GM19238 (cell line): ENCODE measurements around the gene PCDHB5.
"Not testable (repeated sequence)": the region's sequence is repeated elsewhere in the genome, so short reads cannot be mapped to it uniquely, and the experiment has no call there.

Experiments
- DNase-seq: peaks from one replicate; pipeline ENCODE4 v3.0.0; 2011; ENCODE audit warnings: low spot score; ENCODE audit not compliant: insufficient read length

The PCDHB5 gene

DNA sequence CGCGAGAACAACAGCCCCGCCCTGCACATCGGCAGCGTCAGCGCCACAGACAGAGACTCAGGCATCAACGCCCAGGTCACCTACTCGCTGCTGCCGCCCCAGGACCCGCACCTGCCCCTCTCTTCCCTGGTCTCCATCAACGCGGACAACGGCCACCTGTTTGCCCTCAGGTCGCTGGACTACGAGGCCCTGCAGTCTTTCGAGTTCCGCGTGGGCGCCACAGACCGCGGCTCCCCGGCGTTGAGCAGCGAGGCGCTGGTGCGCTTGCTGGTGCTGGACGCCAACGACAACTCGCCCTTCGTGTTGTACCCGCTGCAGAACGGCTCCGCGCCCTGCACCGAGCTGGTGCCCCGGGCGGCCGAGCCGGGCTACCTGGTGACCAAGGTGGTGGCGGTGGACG is 16.6 kb downstream of the PCDHB5 start:
- DNase-seq, result not testable (repeated sequence)

DNA sequence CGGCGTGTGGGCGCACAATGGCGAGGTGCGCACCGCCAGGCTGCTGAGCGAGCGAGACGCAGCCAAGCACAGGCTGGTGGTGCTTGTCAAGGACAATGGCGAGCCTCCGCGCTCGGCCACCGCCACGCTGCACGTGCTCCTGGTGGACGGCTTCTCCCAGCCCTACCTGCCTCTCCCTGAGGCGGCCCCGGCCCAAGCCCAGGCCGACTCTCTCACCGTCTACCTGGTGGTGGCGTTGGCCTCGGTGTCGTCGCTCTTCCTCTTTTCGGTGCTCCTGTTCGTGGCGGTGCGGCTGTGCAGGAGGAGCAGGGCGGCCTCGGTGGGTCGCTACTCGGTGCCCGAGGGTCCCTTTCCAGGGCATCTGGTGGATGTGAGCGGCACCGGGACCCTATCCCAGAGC is 17.1 kb downstream of the PCDHB5 start:
- not testable (repeated sequence) for DNase-seq

DNA sequence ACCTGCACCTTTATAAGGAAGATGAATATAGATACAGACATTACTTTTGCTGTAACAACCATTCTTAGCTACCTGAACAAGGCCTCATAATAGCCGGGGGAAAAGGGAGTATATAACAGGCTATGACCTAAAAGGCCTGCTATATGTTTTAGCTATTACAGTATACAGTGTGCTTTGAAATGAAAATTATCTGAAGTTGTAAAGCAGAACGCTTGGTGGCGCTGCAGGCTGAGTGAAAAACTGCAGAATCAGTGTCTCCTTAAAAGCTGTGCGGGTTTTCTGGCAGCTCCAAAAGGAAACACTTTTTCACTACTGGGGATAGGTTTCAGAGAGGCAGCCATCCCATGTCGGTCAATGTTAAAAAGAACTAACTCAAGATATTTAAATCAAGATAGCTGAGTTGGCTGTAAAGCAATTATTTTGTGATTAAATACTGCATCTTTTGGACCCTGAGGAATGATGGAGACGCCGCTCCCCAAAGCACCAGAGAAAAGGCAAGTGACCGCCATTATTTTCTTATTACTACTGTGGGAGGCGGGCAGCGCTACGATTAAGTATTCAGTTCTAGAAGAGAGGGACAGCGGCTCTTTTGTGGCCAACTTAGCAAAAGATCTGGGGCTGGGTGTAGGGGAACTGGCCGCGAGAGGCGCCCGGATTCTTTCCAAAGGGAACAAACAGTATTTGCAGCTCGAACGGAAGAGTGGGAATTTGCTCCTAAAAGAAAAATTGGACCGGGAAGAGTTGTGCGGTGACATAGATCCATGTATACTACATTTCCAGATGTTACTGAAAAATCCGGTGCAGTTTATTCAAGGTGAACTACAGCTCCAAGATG is 20.8 kb downstream of the PCDHB5 start:
- no peak for DNase-seq

DNA sequence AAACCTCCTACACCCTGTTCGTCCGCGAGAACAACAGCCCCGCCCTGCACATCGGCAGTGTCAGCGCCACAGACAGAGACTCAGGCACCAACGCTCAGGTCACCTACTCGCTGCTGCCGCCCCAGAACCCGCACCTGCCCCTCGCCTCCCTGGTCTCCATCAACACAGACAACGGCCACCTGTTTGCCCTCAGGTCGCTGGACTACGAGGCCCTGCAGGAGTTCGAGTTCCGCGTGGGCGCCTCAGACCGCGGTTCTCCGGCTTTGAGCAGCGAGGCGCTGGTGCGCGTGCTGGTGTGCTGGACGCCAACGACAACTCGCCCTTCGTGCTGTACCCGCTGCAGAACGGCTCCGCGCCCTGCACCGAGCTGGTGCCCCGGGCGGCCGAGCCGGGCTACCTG is 22.4 kb downstream of the PCDHB5 start:
- not testable (repeated sequence) for DNase-seq

DNA sequence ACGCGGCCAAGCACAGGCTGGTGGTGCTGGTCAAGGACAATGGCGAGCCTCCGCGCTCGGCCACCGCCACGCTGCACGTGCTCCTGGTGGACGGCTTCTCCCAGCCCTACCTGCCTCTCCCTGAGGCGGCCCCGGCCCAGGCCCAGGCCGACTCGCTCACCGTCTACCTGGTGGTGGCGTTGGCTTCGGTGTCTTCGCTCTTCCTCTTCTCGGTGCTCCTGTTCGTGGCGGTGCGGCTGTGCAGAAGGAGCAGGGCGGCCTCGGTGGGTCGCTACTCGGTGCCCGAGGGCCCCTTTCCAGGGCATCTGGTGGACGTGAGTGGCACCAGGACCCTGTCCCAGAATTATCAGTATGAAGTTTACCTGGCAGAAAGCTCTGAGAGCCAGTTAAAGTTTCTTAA is 22.9 kb downstream of the PCDHB5 start:
- DNase-seq, result not testable (repeated sequence)

DNA sequence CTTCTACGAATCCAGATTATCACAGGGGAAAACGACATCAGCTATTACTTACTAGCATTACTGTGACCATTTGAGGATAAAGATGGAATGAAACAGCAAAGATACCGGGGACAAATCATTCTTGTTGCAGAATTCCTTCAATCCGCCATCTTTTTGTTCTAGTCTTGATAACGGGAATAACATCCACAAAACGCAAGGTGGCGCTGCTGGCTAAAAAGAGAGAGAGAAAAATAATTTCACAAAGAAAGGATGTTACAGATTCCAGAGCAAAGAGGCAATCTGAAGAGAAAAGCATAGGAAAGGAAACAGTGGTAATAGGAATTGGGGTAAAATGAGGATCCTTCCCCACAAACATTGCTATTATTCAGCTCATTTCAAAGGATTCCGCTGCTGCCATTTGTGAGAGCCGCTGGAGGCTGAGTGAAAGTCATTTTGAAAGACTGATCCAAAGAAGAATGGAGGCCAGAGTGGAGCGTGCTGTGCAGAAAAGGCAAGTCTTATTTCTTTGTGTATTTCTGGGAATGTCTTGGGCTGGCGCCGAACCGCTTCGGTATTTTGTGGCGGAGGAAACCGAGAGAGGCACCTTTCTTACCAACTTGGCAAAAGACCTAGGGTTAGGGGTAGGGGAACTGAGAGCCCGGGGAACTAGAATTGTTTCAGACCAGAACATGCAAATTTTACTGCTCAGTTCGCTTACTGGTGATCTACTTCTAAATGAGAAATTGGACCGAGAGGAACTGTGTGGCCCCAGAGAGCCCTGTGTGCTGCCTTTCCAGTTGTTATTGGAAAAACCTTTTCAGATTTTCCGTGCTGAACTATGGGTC is 37.6 kb downstream of the PCDHB5 start, which contains the start of gene PCDHB7:
Gene PCDHB7, plus strand, starts transcription at position 264 of the 824 bp plus-strand sequence. Its CDS starts 192 bp downstream, at position 456.
- DNase-seq, result no peak

DNA sequence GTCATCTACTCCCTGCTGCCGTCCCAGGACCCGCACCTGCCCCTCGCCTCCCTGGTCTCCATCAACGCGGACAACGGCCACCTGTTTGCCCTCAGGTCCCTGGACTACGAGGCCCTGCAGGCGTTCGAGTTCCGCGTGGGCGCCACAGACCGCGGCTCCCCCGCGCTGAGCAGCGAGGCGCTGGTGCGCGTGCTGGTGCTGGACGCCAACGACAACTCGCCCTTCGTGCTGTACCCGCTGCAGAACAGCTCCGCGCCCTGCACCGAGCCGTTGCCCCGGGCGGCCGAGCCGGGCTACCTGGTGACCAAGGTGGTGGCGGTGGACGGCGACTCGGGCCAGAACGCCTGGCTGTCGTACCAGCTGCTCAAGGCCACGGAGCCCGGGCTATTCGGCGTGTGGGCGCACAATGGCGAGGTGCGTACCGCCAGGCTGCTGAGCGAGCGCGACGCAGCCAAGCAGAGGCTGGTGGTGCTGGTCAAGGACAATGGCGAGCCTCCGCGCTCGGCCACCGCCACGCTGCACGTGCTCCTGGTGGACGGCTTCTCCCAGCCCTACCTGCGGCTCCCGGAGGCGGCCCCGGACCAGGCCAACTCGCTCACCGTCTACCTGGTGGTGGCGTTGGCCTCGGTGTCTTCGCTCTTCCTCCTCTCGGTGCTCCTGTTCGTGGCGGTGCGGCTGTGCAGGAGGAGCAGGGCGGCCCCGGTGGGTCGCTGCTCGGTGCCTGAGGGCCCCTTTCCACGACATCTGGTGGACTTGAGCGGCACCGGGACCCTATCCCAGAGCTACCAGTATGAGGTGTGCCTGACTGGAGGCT is 39.5 kb downstream of the PCDHB5 start:
- DNase-seq, result not testable (repeated sequence)

DNA sequence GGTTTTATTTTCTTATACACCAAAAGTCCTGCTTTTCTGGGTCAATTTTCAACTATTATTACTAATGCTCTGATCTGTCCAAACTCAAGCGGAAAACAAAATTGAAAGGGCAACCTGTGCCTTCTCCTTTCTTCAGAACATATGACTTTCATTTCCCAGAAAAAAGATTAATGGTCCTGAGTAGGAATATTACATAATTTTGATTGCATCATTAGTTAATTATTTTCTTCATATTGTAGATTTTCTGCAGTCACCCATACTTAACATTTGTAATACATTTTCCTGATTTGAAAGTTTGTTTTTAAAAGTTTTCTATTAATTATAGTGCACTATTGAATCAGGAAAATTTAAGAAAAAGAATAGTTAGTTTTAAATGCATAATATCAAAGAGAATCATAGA is 40.9 kb downstream of the PCDHB5 start:
- DNase-seq, result no peak

DNA sequence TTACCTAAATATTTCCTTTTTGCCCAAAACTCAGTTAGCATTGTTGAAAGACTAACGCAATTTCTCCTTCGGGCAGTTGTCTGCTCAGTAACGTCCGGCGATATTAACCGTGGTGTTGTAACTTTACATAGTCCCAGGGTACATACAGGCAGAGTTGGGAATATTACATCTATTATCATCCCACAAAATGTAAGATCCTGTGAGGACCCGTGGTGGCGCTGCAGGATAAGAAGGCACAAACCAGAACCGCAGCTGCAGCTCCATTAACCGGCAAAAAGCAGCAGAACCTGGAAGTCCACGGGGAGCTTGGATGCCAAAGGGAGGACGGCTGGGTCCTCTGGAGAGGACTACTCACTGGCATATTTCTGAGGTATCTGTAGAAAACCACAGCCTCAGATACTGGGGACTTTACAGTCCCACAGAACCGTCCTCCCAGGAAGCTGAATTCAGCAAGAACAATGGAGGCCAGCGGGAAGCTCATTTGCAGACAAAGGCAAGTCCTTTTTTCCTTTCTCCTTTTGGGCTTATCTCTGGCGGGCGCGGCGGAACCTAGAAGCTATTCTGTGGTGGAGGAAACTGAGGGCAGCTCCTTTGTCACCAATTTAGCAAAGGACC is 42.7 kb downstream of the PCDHB5 start, which contains the start of gene PCDHB8:
Gene PCDHB8, plus strand, starts transcription at position 214 of the 615 bp plus-strand sequence. Its CDS starts 245 bp downstream, at position 459.
- DNase-seq, result not testable (repeated sequence)

DNA sequence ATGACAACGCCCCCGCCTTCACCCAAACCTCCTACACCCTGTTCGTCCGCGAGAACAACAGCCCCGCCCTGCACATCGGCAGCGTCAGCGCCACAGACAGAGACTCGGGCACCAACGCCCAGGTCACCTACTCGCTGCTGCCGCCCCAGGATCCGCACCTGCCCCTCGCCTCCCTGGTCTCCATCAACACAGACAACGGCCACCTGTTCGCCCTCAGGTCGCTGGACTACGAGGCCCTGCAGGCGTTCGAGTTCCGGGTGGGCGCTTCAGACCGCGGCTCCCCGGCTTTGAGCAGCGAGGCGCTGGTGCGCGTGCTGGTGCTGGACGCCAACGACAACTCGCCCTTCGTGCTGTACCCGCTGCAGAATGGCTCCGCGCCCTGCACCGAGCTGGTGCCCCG is 44.4 kb downstream of the PCDHB5 start:
- not testable (repeated sequence) for DNase-seq

DNA sequence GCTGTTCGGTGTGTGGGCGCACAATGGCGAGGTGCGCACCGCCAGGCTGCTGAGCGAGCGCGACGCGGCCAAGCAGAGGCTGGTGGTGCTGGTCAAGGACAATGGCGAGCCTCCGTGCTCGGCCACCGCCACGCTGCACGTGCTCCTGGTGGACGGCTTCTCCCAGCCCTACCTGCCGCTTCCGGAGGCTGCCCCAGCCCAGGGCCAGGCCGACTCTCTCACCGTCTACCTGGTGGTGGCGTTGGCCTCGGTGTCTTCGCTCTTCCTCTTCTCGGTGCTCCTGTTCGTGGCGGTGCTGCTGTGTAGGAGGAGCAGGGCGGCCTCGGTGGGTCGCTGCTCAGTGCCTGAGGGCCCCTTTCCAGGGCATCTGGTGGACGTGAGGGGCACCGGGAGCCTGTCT is 44.9 kb downstream of the PCDHB5 start:
- DNase-seq, result not testable (repeated sequence)

DNA sequence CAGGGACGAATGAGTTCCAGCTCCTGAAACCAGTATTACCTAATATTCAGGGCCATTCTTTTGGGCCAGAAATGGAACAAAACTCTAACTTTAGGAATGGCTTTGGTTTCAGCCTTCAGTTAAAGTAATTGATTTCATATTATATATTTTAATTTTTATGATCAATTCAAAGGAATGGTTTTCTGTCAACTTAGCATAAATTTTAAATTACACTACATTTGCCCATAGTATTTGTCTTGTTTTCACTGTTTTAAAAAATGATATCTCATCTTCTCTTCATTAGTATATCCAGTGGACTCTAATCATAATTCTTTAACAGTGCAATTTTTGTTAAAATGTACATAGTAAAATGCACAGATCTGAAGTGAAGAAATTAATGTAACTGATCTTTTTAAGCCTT is 45.3 kb downstream of the PCDHB5 start:
- DNase-seq, result no peak

DNA sequence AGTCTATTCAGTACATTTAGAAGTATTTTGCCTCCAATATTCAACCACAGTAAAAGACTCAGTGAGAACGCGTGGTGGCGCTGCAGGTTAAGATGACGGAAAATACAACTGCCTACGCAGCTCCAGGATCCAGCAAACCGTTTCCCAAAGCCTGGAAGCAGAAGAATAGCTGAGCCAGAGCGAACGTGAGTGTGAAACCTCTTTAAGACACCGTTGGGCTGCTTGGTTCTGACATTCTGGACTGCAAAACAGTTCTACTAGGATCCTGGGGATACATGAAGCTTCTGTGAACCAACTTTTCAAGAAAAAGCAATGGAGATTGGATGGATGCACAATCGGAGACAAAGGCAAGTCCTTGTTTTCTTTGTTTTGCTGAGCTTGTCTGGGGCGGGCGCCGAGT is 47.2 kb downstream of the PCDHB5 start, which contains the start of gene PCDHB16:
Gene PCDHB16, plus strand, starts transcription at position 140 of the 400 bp plus-strand sequence. Its CDS starts 173 bp downstream, at position 313.
- DNase-seq, result no peak

DNA sequence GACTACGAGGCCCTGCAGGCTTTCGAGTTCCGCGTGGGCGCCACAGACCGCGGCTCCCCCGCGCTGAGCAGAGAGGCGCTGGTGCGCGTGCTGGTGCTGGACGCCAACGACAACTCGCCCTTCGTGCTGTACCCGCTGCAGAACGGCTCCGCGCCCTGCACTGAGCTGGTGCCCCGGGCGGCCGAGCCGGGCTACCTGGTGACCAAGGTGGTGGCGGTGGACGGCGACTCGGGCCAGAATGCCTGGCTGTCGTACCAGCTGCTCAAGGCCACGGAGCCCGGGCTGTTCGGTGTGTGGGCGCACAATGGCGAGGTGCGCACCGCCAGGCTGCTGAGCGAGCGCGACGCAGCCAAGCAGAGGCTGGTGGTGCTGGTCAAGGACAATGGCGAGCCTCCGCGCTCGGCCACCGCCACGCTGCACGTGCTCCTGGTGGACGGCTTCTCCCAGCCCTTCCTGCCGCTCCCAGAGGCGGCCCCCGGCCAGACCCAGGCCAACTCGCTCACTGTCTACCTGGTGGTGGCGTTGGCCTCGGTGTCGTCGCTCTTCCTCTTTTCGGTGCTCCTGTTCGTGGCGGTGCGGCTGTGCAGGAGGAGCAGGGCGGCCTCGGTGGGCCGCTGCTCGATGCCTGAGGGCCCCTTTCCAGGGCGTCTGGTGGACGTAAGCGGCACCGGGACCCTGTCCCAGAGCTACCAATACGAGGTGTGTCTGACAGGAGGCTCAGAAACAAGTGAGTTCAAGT is 49.3 kb downstream of the PCDHB5 start:
- DNase-seq, result not testable (repeated sequence)

DNA sequence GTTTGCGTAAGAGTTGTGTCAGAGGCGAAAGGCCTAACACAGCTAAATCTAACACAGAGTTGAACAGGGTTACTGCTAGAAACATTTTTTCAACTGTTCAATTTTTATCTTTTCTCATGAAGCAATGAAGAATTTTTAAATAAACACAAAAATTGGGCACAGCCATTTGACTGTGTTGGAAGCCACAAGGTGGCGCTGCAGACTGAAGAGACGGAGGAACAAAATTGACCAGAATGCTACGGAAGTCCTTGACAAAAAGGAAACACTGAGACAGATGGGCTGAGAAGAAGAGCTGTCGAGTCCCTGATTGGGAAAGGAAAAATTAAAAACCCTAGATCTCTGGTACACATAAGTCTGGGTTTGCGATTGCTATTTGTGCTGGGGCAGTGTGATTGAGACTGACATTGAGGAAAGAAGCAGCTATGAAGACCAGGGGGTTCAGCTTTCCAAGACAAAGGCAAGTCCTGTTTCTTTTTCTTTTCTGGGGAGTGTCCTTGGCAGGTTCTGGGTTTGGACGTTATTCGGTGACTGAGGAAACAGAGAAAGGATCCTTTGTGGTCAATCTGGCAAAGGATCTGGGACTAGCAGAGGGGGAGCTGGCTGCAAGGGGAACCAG is 52.0 kb downstream of the PCDHB5 start, which contains the start of gene PCDHB9:
Gene PCDHB9, plus strand, starts transcription at position 265 of the 616 bp plus-strand sequence. Its CDS starts 158 bp downstream, at position 423.
- no peak for DNase-seq
